HG02884 (cell line): ENCODE results near the gene MUC2.

Experiments
- ATAC-seq: cut with Tn5 transposase; IDR thresholded peaks from one replicate; pipeline ENCODE4 v1.9.1; 2021; ENCODE audit warnings: mild to moderate bottlenecking, moderate library complexity; ENCODE audit not compliant: unreplicated experiment

The MUC2 gene

DNA sequence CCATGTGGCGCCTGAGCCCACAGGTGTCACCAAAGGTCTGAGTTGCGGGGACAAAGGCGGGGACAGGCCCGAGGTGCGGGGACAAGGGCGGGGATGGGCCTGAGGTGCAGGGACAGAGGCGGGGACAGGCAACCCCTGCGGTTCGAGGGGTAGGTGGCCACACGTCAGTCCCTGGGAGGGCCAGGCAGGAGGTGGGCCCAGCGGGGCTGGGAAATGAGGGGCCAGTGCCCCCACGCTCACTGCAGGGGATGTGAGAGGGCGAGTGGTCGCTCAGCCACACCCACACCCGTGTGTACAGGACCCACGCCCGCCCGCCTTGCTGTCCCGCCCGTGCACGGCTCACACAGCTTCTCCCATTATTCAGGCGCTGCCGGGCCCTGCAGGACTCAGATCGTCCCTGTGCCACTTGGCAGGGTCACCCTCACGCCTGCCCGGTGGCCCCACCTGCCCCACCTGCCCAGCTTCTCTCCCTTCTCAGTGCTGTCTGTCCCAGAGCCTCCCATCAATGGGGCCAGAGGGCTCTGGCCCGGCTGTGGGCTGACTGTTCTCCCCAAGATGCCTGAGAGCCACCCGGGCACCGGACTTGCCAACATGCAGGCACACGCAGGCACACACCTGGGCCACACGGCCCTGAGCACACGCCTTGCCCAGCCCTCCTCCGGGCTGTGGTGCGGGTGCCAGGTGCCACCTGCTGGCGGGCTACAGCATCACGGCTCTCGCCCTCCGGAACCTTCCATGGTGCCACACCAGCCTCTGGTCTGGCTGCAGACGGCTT, 23.9 kb upstream of the MUC2 start:
- ATAC-seq, result no peak

- no peak for ATAC-seq
Observed at GRCh38 chr11:1051356-1052132, 23.1 kb upstream of the MUC2 start.

GRCh38 chr11:1052133-1053011, 22.3 kb upstream of the MUC2 start:
- ATAC-seq, result no peak

DNA sequence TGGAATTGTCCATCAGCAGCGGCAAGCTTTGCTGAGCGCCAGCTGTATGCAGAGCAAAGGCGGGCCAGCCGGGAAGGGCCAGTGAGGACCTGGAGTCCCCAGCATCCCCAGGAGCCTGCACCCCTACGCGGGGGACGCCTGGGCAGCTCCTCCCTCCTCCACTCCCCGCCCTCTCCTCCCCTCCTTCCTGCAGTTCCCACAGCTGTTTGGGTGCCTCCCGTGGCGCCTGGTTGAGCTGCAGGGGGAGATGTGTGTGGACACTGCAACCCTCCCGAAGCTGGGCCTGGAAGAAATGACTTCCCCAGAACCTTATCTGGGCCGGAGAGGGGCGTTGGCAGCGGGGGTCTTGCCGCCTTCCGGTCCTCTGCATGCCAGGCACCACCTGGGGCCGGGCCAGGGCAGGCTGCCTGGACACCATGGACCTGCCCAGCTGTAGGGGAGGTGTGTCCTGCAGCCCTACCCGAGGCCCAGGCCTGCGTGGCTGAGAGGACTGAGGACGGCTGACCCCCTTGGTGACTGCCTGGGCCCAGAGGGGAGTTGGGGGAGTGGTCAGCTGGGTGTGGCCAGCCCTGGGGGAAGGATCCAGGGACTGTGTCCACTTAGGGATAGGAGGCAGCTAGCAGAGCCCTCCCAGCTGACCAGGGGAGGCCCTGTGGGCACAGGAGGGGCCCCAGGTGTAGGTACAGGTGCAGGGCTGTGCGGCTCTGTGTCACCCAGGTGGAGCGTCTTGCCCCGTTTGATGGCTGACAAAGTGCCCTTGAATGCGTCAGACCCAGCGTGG, 21.4 kb upstream of the MUC2 start:
- ATAC-seq, result no peak

GRCh38 chr11:1054143-1055108, 20.2 kb upstream of the MUC2 start:
- ATAC-seq, result no peak

GRCh38 chr11:1055109-1055703, 19.5 kb upstream of the MUC2 start:
- no peak for ATAC-seq

GRCh38 chr11:1055990-1056771, 18.5 kb upstream of the MUC2 start:
- no peak for ATAC-seq

- no peak for ATAC-seq
Observed at GRCh38 chr11:1057806-1058205, 16.9 kb upstream of the MUC2 start.

DNA sequence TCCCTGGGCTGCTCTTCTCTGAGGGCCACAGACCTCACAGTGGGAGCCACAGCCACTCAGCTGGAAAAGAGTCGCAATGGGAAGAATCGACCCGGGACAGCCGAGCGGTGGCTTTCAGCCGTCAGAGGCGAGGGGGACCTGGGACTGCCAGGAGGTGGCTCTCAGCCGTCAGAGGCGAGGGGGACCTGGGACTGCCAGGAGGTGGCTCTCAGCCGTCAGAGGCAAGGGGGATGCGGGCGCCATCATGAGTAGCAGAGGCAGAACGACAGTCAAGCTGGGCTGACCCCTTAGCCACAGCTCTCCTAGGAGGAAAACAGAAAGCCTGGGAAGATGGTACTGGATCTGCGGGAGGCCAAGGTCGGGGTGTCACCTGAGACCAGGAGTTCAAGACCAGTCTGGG, 14.9 kb upstream of the MUC2 start:
- ATAC-seq, result no peak

- ATAC-seq, result no peak
Observed at GRCh38 chr11:1060410-1060809, 14.3 kb upstream of the MUC2 start.

GRCh38 chr11:1060852-1061616, 13.6 kb upstream of the MUC2 start:
- no peak for ATAC-seq

DNA sequence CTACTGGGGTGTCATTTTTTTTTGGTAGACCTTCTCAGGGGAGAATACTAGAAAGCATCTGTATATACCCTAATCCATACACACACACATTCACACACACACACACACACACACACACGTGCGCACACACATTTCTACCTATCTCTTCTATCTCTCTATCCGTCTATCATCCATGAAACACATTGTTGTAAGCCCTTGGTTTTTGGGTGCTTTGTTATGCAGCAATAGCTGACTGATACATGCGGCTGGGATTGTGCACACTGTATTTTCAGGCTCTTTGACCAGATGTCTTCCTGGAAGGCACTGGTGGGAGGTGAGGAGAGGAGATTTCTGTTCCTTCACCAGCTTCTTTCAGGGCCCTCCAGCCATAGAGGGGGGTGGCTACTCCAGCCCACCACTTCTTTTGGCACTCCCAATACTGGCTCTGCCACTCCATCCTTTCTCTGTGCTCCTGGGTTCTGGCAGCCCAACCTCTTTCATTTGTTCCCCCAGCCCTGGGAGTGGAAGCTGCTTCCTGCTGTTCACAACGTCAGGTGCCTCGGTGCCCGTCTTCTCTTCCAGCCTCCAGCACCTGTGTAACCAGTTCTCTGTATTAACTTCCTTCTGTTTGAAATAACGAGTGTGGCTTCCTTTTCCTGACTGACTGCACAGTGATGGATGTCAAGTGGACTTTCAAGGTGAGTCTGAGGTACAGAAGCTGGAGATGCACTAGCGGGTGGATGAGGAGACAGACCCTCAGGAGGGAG, 12.4 kb upstream of the MUC2 start:
- no peak for ATAC-seq

- no peak for ATAC-seq
Observed at GRCh38 chr11:1064167-1064566, 10.5 kb upstream of the MUC2 start.

DNA sequence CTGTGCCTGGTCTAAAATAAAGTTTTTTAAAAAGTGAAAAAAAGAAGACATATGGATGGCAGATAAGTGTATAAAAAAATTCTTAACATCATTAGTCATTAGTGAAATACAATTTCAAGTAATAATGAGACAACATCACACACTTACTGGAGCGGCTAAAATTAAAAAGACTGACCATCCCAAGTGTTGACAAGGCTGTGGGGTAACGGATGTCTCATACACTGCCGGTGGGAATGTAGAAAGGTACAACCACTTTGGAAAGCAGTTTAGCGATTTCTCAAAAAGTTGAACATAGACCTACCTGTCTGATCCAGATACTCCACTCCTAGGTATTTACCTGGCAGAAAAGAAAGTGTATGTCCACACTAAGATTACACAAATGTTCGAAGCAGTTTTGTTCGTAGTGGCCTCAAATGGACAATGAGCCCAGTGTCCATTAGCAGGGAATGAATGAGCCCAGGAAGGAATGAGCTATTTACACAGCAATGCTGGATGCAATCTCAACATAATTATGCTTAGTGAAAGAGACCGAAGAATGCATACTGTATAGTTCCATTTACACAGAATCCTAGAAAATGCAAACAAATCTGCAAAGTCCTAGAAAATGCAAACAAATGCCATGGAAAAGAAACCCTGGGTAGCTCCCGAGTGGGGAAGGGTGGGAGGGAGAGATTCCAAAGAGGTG, 6.7 kb upstream of the MUC2 start:
- ATAC-seq, result no peak

- no peak for ATAC-seq
Observed at GRCh38 chr11:1069740-1070139, 4.9 kb upstream of the MUC2 start.
